Glomerular visceral epithelial cell (primary cell): ENCODE results near the gene CETP.

Experiments
- DNase-seq: peaks from one replicate; pipeline ENCODE4 v3.0.0-alpha.2; 2016; ENCODE audit errors: extremely low spot score

Gene CETP

GRCh38 chr16:57020651-57021050, 58.9 kb downstream of the CETP start:
- no peak for DNase-seq

GRCh38 chr16:57021757-57022156, 60.0 kb downstream of the CETP start:
- DNase-seq = no peak

GRCh38 chr16:57022445-57022844, 60.7 kb downstream of the CETP start:
- DNase-seq = no peak

- no peak for DNase-seq
Observed at GRCh38 chr16:57023541-57024249, 61.9 kb downstream of the CETP start.

GRCh38 chr16:57024894-57025680, 63.3 kb downstream of the CETP start:
- DNase-seq = no peak

GRCh38 chr16:57025941-57026777, 64.4 kb downstream of the CETP start:
- no peak for DNase-seq

GRCh38 chr16:57026778-57027062, 65.0 kb downstream of the CETP start:
- no peak for DNase-seq

GRCh38 chr16:57027067-57027466, 65.3 kb downstream of the CETP start:
- no peak for DNase-seq

GRCh38 chr16:57028086-57028485, 66.3 kb downstream of the CETP start:
- DNase-seq = no peak

GRCh38 chr16:57029161-57030160, 67.7 kb downstream of the CETP start:
- DNase-seq = peak; percentile 77

- no peak for DNase-seq
Observed at GRCh38 chr16:57030346-57030902, 68.7 kb downstream of the CETP start.

- no peak for DNase-seq
Observed at GRCh38 chr16:57031156-57031555, 69.4 kb downstream of the CETP start.

GRCh38 chr16:57032346-57032745, 70.6 kb downstream of the CETP start:
- DNase-seq = no peak

GRCh38 chr16:57032931-57033330, 71.2 kb downstream of the CETP start:
- DNase-seq = no peak
